OCI-LY7 (cell line): Measurements from ENCODE around the gene SDHAF3. TPM values are rescaled to one million over a fixed set of nuclear protein-coding genes. Genes with fewer than 3 reads are reported as not detected.
"Not testable (repeated sequence)": the region's sequence is repeated elsewhere in the genome, so short reads cannot be mapped to it uniquely, and the experiment has no call there.

Source experiments
- BruUV-seq: library from RNA; stranded (reverse); fragments of 400-500 nt; replicated peaks from 2 replicates; lab custom pipeline; 2021; lab: Mats Ljungman, UMichigan
- CTCF ChIA-PET: fragments of 300-600 bp; sonication (Branson Sonifier 250); formaldehyde crosslinking; loops from one replicate; lab custom pipeline; 2022; ENCODE audit warnings: antibody characterized with exemption; ENCODE audit not compliant: unreplicated experiment; lab: Charles Lee
- POLR2A ChIA-PET: fragments of 300-600 bp; sonication (Branson Sonifier 250); formaldehyde crosslinking; loops from one replicate; lab custom pipeline; 2022; ENCODE audit warnings: antibody characterized with exemption; lab: Charles Lee
- DNase-seq: peaks from one replicate; pipeline ENCODE4 v3.0.0-alpha.2; 2015; ENCODE audit warnings: low spot score
- H2AFZ ChIP-seq: fragments of 200-600 bp; sonication (generic), shearing (Covaris generic); 2 replicates; pipeline ENCODE4 v1.6.1; 2014; ENCODE audit warnings: mild to moderate bottlenecking, antibody characterized with exemption, low read length, moderate library complexity
- H3K27ac ChIP-seq: fragments of 200-600 bp; sonication (generic); 2 replicates; pipeline ENCODE4 v1.5.1; 2014; ENCODE audit warnings: mixed run types, low read depth, mild to moderate bottlenecking, moderate library complexity, low read length, inconsistent platforms; ENCODE audit not compliant: poor library complexity, severe bottlenecking
- H3K36me3 ChIP-seq: fragments of 200-600 bp; sonication (generic); 2 replicates; pipeline ENCODE4 v1.6.1; 2014; ENCODE audit warnings: mild to moderate bottlenecking, antibody characterized with exemption, low read length, moderate library complexity, mixed read lengths; ENCODE audit not compliant: insufficient read depth
- H3K4me1 ChIP-seq: fragments of 200-600 bp; sonication (generic); 2 replicates; pipeline ENCODE4 v1.5.1; 2014; ENCODE audit warnings: mild to moderate bottlenecking, low read length; ENCODE audit not compliant: insufficient read depth, poor library complexity, severe bottlenecking
- H3K4me2 ChIP-seq: fragments of 200-600 bp; sonication (generic); 2 replicates; pipeline ENCODE4 v1.6.1; 2014; ENCODE audit warnings: mild to moderate bottlenecking, low read length
- H3K4me3 ChIP-seq: fragments of 200-600 bp; sonication (generic); 2 replicates; pipeline ENCODE4 v1.5.1; 2014; ENCODE audit warnings: mild to moderate bottlenecking, low read depth, low read length; ENCODE audit not compliant: poor library complexity, severe bottlenecking
- H3K79me2 ChIP-seq: fragments of 200-600 bp; sonication (generic); 2 replicates; pipeline ENCODE4 v1.6.1; 2016; ENCODE audit warnings: low read depth, mild to moderate bottlenecking, low read length, moderate library complexity, mixed read lengths; ENCODE audit not compliant: insufficient read depth
- H3K9me2 ChIP-seq: fragments of 200-600 bp; sonication (generic); 2 replicates; pipeline ENCODE4 v1.6.1; 2016; ENCODE audit warnings: mild to moderate bottlenecking, low read length, mixed read lengths; ENCODE audit not compliant: insufficient read depth
- H3K9me3 ChIP-seq: fragments of 200-600 bp; sonication (generic); 2 replicates; pipeline ENCODE4 v1.6.1; 2014; ENCODE audit warnings: mild to moderate bottlenecking, mixed run types, low read length, mixed read lengths
- H4K20me1 ChIP-seq: fragments of 200-600 bp; sonication (generic); 2 replicates; pipeline ENCODE4 v1.6.1; 2014; ENCODE audit warnings: mild to moderate bottlenecking, antibody characterized with exemption, low read length, moderate library complexity, mixed read lengths; ENCODE audit not compliant: insufficient read depth
- CTCF ChIP-seq: fragments of 200-600 bp; sonication (generic); conservative IDR thresholded peaks from 2 replicates; pipeline ENCODE4 v1.5.1; 2014; ENCODE audit warnings: mild to moderate bottlenecking, antibody characterized with exemption, low read length, moderate library complexity, mixed read lengths
- EZH2phosphoT487 ChIP-seq: fragments of 200-600 bp; sonication (generic); IDR thresholded peaks from 2 replicates; pipeline ENCODE4 v1.6.1; 2018; ENCODE audit warnings: low read depth, borderline replicate concordance, mild to moderate bottlenecking, mixed run types, antibody characterized with exemption, low read length, moderate library complexity, mixed read lengths
- intact Hi-C: fragments of 100-400 bp; cut with micrococcal nuclease; formaldehyde crosslinking; loops from one replicate; pipeline ENCODE4 v1.10.0; 2022; ENCODE audit not compliant: unreplicated experiment
- total RNA-seq, 2 experiments: library from RNA; depleted of rRNA in 1 of 2; stranded (reverse); fragments of >200 nt in 1 of 2; shearing (Covaris generic) in 1 of 2; gene quantifications; 2 replicates each; pipeline ENCODE4 v1.2.3, GENCODE V29; 2014 to 2022

SDHAF3 gene
- total RNA-seq, 2 experiments from 2014 or later, result 27.9 to 30.6 TPM

- Histone ChIP-seq H3K4me2 (no peak overlapping the region), H3K4me3 (no peak overlapping the region), H3K27ac (no peak overlapping the region), H3K9me2 (no peaks in the 10 kb centered on the region), H3K79me2 (peaks cover 5% of the 10 kb centered on the region; the same call in 1 of the 2 replicates), H2AFZ (no peak overlapping the region), H4K20me1 (no peaks in the 10 kb centered on the region), H3K4me1 (no peaks in the 10 kb centered on the region), H3K9me3 (no peaks in the 10 kb centered on the region), H3K36me3 (peaks cover 25% of the 10 kb centered on the region)
- BruUV-seq, result no TSS peak
- DNase-seq, result no peak
- ChIA-PET POLR2A (interaction anchor here (0.6 kb wide), 1 partner anchor 832 kb away, joined by 4 read pairs; no protein-coding TSS in a partner anchor), CTCF (no interaction called here)
- TF ChIP-seq CTCF (no peak), EZH2phosphoT487 (no peak)
- intact Hi-C loops, result no loop called here
Measured at GRCh38 chr7:97149843-97150242, 32.3 kb downstream of the SDHAF3 start.

- no peak for DNase-seq
- POLR2A ChIA-PET, result interaction anchor here (0.8 kb wide), 1 partner anchor 36 kb away, joined by 4 read pairs; no protein-coding TSS in a partner anchor
- TF ChIP-seq CTCF (no peak), EZH2phosphoT487 (no peak)
- no peak overlapping the region for H3K27ac ChIP-seq
- no peaks in the 10 kb centered on the region for H3K9me2 ChIP-seq
- no peaks in the 10 kb centered on the region for H3K9me3 ChIP-seq
- no peaks in the 10 kb centered on the region for H3K79me2 ChIP-seq
- H3K36me3 ChIP-seq, result peaks cover 22% of the 10 kb centered on the region
- CTCF ChIA-PET, result no interaction called here
- no peaks in the 10 kb centered on the region for H4K20me1 ChIP-seq
- H3K4me3 ChIP-seq, result no peak overlapping the region
- H3K4me1 ChIP-seq, result no peaks in the 10 kb centered on the region
- no peak overlapping the region for H2AFZ ChIP-seq
- H3K4me2 ChIP-seq, result no peak overlapping the region
- BruUV-seq, result no TSS peak
- intact Hi-C loops, result no loop called here
Measured at GRCh38 chr7:97155897-97156418, 38.5 kb downstream of the SDHAF3 start.

GRCh38 chr7:97159984-97160383, 42.5 kb downstream of the SDHAF3 start:
- BruUV-seq, H3K9me3 ChIP-seq, H3K79me2 ChIP-seq, H3K9me2 ChIP-seq, H3K4me1 ChIP-seq, H2AFZ ChIP-seq, H3K27ac ChIP-seq, intact Hi-C loops, H3K4me2 ChIP-seq, H3K4me3 ChIP-seq, DNase-seq, POLR2A ChIA-PET, CTCF ChIA-PET, H4K20me1 ChIP-seq: not testable (repeated sequence)
- peaks cover 32% of the 10 kb centered on the region for H3K36me3 ChIP-seq

GRCh38 chr7:97161609-97162008, 44.1 kb downstream of the SDHAF3 start:
- not testable (repeated sequence) for H2AFZ ChIP-seq

More at GRCh38 chr7:97161609-97162008, 44.1 kb downstream of the SDHAF3 start:
- peaks cover 32% of the 10 kb centered on the region for H3K36me3 ChIP-seq
- H3K4me1 ChIP-seq, CTCF ChIA-PET, intact Hi-C loops, BruUV-seq, H3K4me2 ChIP-seq, H3K9me2 ChIP-seq, H3K4me3 ChIP-seq, DNase-seq, H4K20me1 ChIP-seq, H3K79me2 ChIP-seq, POLR2A ChIA-PET, H3K27ac ChIP-seq, H3K9me3 ChIP-seq: not testable (repeated sequence)
